ENCODE measurements around the gene LRRC71. TPM values are rescaled to one million over a fixed set of nuclear protein-coding genes. Genes with fewer than 3 reads are reported as not detected.

The LRRC71 gene
- total and polyA plus RNA-seq, 2 experiments from 2014 or later: 0.24 TPM; not detected in 1

GRCh38 chr1:156905176-156905575 is 15.3 kb upstream of the LRRC71 start:
- Histone ChIP-seq H3K4me2 (no peak overlapping the region), H4K20me1 (replicated peaks; ENCODE audit: insufficient read depth) (no peaks in the 10 kb centered on the region), H3K27me3 (ENCODE audit: insufficient read depth) (no peaks in the 10 kb centered on the region), H3K36me3 (ENCODE audit: insufficient read depth) (no peaks in the 10 kb centered on the region), H2AFZ (no peak overlapping the region), H3K79me2 (replicated peaks; ENCODE audit: insufficient read depth) (no peaks in the 10 kb centered on the region), H3K4me1 (ENCODE audit: insufficient read depth) (0 out of 2 replicates have a peak, but pooled peaks cover 3% of the 10 kb centered on the region), H3F3A (replicated peaks; ENCODE audit: low read depth) (no peaks in the 10 kb centered on the region), H3K9me2 (ENCODE audit: insufficient read depth) (no peaks in the 10 kb centered on the region), H3K4me3 (no peak overlapping the region), H3K27ac (ENCODE audit: low read depth) (no peak overlapping the region)
- H3K9me3 Mint-ChIP-seq: no peaks in the 10 kb centered on the region
- no peak overlapping the region for H3K27ac Mint-ChIP-seq
- H3K4me1 Mint-ChIP-seq: peaks cover 12% of the 10 kb centered on the region
- DNase-seq (ENCODE audit: low spot score): no peak
- no peak overlapping the region for H3K4me3 Mint-ChIP-seq
- no peaks in the 10 kb centered on the region for H3K36me3 Mint-ChIP-seq (ENCODE audit: low read depth)
- ATAC-seq: no peak
- TF ChIP-seq CREB1 (CRISPR knock-in tag; IDR thresholded peaks at IDR 0.05; ENCODE audit: low read depth): no peak
- no peak for TF ChIP-seq EZH2phosphoT487 (IDR thresholded peaks at IDR 0.05; ENCODE audit: unreplicated experiment)
- no peak for TF ChIP-seq ZNF462 (CRISPR knock-in tag; IDR thresholded peaks at IDR 0.05)
- TF ChIP-seq JUNB (IDR thresholded peaks at IDR 0.05; ENCODE audit: unreplicated experiment): no peak
- H3K27me3 Mint-ChIP-seq (ENCODE audit: insufficient read depth, low read depth, poor library complexity): peaks cover 26% of the 10 kb centered on the region

GRCh38 chr1:156905651-156906050 is 14.8 kb upstream of the LRRC71 start:
- Histone ChIP-seq H3K27ac (ENCODE audit: low read depth) (no peak overlapping the region), H3K4me2 (no peak overlapping the region), H3K79me2 (replicated peaks; ENCODE audit: insufficient read depth) (no peaks in the 10 kb centered on the region), H3K4me1 (ENCODE audit: insufficient read depth) (peaks cover 3% of the 10 kb centered on the region; the same call in 1 of the 2 replicates), H3K4me3 (no peak overlapping the region), H4K20me1 (replicated peaks; ENCODE audit: insufficient read depth) (no peaks in the 10 kb centered on the region), H3K9me2 (ENCODE audit: insufficient read depth) (no peaks in the 10 kb centered on the region), H2AFZ (no peak overlapping the region), H3K27me3 (ENCODE audit: insufficient read depth) (peaks cover 2% of the 10 kb centered on the region; the same call in 1 of the 2 replicates), H3K36me3 (ENCODE audit: insufficient read depth) (no peaks in the 10 kb centered on the region), H3F3A (replicated peaks; ENCODE audit: low read depth) (no peaks in the 10 kb centered on the region; the same call in 1 of the 2 replicates)
- H3K36me3 Mint-ChIP-seq (ENCODE audit: low read depth): no peaks in the 10 kb centered on the region
- no peak for DNase-seq (ENCODE audit: low spot score)
- no peak overlapping the region for H3K27ac Mint-ChIP-seq
- H3K4me1 Mint-ChIP-seq: peaks cover 12% of the 10 kb centered on the region
- no peak overlapping the region for H3K4me3 Mint-ChIP-seq
- peaks cover 26% of the 10 kb centered on the region for H3K27me3 Mint-ChIP-seq (ENCODE audit: insufficient read depth, low read depth, poor library complexity)
- ATAC-seq: no peak
- no peaks in the 10 kb centered on the region for H3K9me3 Mint-ChIP-seq
- TF ChIP-seq POLR2AphosphoS5 (IDR thresholded peaks at IDR 0.05; ENCODE audit: low read depth): no peak
- no peak for TF ChIP-seq EZH2phosphoT487 (IDR thresholded peaks at IDR 0.05; ENCODE audit: unreplicated experiment)
- TF ChIP-seq CTCF (conservative IDR thresholded peaks at IDR 0.05; ENCODE audit: low read depth in 2 of 2): no peak
- TF ChIP-seq ZNF331 (CRISPR knock-in tag; IDR thresholded peaks at IDR 0.05; ENCODE audit: low read depth): no peak
- TF ChIP-seq REST (IDR thresholded peaks at IDR 0.05; ENCODE audit: unreplicated experiment): no peak
- no peak for TF ChIP-seq ZNF114 (CRISPR knock-in tag; IDR thresholded peaks at IDR 0.05)
- TF ChIP-seq ETS1 (IDR thresholded peaks at IDR 0.05): no peak

Measured in GM23338 (cell line).